Measurements from ENCODE around the gene CNKSR2.
"Not testable (repeated sequence)": the region's sequence is repeated elsewhere in the genome, so short reads cannot be mapped to it uniquely, and the experiment has no call there.

CNKSR2 gene

DNA sequence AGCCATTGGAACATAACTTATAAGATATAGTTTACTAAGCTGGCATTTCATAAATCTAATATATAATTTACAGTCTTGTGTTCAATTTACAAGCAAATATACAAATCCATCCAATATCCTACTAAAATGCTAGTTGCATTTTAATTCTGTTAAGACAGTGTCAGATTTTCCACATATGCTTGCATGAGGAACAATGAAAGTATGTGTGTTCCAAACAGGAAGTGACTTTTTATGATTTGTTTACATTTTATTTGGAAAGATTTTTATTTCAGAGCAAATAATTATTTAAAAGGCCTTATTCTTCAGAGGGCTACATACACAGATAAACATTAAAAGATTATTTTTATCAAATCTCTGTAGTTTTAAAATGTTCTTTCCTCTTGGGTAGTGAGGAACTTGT, 153.9 kb downstream of the CNKSR2 start:
- DNase-seq (ENCODE audit: low spot score) = no peak
- TF ChIP-seq, protein P1, sequence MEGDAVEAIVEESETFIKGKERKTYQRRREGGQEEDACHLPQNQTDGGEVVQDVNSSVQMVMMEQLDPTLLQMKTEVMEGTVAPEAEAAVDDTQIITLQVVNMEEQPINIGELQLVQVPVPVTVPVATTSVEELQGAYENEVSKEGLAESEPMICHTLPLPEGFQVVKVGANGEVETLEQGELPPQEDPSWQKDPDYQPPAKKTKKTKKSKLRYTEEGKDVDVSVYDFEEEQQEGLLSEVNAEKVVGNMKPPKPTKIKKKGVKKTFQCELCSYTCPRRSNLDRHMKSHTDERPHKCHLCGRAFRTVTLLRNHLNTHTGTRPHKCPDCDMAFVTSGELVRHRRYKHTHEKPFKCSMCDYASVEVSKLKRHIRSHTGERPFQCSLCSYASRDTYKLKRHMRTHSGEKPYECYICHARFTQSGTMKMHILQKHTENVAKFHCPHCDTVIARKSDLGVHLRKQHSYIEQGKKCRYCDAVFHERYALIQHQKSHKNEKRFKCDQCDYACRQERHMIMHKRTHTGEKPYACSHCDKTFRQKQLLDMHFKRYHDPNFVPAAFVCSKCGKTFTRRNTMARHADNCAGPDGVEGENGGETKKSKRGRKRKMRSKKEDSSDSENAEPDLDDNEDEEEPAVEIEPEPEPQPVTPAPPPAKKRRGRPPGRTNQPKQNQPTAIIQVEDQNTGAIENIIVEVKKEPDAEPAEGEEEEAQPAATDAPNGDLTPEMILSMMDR (IDR thresholded peaks at IDR 0.05; ENCODE audit: extremely low read depth, missing control alignments) = no peak

DNA sequence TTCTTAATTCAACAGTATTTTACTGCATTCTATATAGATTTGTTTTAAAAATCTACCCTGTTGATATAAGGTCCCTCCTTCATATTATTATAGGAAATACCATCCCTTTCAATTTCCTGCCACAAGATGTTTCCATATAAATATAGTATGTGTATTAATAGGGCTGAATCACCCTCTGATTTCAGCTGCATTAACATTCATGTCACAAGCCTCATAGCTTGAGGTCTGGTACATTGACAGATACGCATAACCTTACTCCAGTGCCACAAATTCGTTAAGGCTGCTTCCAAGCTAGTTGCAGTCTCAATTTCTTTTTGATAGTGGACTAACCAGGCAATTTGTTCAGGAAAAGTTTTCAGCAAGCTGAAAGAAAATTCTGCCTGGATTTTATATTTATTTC, 155.6 kb downstream of the CNKSR2 start:
- TF ChIP-seq, protein P1 (IDR thresholded peaks at IDR 0.05; ENCODE audit: extremely low read depth, missing control alignments) = no peak
- no peak for DNase-seq (ENCODE audit: low spot score)

DNA sequence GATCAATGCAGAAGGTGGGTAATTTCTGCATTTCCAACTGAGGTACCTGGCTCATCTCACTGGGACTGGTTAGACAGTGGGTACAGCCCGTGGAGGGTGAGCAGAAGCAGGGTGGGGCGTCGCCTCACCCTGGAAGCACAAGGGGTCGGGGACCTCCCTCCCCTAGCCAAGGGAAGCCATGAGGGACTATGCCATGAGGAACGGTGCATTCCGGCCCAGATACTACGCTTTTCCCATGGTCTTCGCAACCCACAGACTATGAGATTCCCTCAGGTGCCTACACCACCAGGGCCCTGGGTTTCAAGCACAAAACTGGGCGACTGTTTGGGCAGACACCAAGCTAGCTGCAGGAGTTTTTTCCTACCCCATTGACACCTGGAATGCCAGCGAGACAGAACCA, 170.4 kb downstream of the CNKSR2 start:
- DNase-seq (ENCODE audit: low spot score) = not testable (repeated sequence)

DNA sequence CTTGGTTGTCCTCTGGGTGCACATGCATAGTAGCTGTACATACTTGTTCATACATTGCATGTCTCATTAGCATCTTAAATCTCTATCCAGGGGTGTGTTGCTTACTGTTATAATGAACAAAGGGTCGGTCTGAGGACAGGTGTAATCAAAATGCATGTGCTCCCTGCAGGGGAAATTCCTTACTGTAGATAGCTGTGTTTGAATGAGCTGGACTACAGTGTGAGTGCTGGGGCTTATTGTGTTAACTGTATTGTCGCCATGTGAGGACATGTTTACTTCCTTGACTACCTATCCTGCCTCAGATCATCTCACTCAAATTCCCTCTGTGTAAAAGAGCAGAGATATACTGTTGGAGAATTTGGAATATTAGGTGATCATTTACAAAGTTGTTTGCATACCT, 185.2 kb downstream of the CNKSR2 start:
- DNase-seq (ENCODE audit: low spot score) = no peak

DNA sequence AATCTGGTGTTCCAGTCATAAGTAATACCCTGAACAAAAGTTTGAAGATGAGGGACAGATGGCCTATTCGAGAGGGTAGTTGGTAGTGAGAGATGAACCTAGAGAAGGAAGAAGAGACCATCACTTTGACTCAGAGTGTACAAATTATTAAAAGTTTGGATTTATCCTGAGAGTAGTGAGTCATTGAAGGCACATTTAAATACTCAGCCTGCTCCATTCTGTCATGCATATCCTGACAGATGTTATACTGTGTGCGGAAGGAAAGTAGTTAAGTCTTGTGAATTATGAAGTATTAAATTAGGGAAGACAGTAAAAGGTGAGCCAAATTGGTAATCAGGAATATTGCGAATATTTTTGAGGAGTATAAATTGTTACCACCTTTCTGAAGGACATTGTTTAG, 190.8 kb downstream of the CNKSR2 start:
- TF ChIP-seq, protein P1 (IDR thresholded peaks at IDR 0.05; ENCODE audit: extremely low read depth, missing control alignments) = no peak
- DNase-seq (ENCODE audit: low spot score) = no peak

More for the DNA sequence above, 185.2 kb downstream of the CNKSR2 start:
- TF ChIP-seq, protein P1 (IDR thresholded peaks at IDR 0.05; ENCODE audit: extremely low read depth, missing control alignments) = no peak

DNA sequence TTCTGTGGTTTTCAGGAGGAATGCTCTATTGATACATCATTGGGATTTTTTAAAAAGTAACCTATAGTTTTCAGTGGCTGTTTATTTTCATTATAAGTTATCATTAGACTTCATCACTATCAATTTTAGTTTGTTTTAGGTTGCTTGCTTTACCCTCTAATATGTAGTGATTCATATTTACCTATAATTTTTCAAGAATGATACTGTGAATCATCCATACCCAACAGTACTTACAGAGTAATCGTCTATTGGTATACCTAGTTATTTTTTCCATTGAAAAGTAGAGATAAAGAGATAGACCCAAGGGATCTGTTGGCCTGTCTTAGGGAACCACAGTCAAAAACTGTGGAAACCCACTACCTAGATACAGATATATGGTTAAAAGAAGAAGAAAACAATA, 200.6 kb downstream of the CNKSR2 start:
- no peak for DNase-seq (ENCODE audit: low spot score)
- TF ChIP-seq, protein P1 (IDR thresholded peaks at IDR 0.05; ENCODE audit: extremely low read depth, missing control alignments) = no peak

DNA sequence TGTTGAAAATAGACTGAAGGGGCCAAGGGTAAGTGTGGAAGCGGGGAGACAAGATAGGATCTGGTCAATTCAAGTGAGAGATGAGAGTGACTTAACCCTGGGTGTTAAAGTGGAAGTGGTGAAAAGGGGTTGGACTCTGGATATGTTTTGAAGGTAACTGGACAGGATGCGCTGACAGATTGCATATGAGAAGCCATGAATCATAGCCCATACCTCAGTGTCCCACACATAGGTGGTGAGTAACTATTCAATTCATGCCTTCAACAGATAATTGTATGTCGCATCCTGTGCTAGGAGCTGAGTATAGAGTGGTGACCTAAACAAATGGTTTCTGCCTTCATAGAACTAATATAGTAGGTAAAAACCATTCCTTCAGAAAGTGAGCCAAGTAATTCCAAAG, 207.3 kb downstream of the CNKSR2 start:
- DNase-seq (ENCODE audit: low spot score) = no peak
- TF ChIP-seq, protein P1 (IDR thresholded peaks at IDR 0.05; ENCODE audit: extremely low read depth, missing control alignments) = no peak

DNA sequence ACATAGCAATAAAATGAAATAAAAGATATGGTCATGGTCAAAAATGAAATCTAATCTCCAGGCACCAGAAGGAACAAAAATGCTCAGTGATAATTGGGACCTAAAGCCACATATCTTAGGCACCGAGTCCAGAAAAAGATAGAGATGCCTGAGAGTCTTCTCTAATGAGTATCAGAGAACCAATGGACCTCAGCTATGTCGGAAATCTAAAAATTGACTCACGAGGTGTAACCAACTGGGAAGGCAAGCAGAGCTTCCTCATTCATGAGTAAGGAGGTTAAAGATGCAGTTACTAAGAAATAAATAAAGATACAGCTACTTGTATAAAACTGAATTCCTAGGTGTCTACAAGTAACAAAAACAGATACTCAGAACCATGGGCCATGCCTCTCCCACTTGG, 211.8 kb downstream of the CNKSR2 start:
- TF ChIP-seq, protein P1 (IDR thresholded peaks at IDR 0.05; ENCODE audit: extremely low read depth, missing control alignments) = no peak

More for the DNA sequence above, 211.8 kb downstream of the CNKSR2 start:
- no peak for DNase-seq (ENCODE audit: low spot score)

Measured in GM20000 (cell line).